Loucy (cell line): Measurements from ENCODE around the gene HEPHL1.

ENCODE experiments used
- EZH2phosphoT487 ChIP-seq: fragments of 200-600 bp; IDR thresholded peaks from 2 replicates; pipeline ENCODE4 v1.6.1; 2018; ENCODE audit warnings: antibody characterized with exemption, mild to moderate bottlenecking, moderate library complexity, borderline replicate concordance
- TF ChIP-seq, protein P1 (sequence below): fragments of 200-600 bp; sonication (generic); conservative IDR thresholded peaks from 2 replicates; pipeline ENCODE4 v1.5.1; 2014; ENCODE audit warnings: mild to moderate bottlenecking, antibody characterized with exemption, low read length

DNA sequence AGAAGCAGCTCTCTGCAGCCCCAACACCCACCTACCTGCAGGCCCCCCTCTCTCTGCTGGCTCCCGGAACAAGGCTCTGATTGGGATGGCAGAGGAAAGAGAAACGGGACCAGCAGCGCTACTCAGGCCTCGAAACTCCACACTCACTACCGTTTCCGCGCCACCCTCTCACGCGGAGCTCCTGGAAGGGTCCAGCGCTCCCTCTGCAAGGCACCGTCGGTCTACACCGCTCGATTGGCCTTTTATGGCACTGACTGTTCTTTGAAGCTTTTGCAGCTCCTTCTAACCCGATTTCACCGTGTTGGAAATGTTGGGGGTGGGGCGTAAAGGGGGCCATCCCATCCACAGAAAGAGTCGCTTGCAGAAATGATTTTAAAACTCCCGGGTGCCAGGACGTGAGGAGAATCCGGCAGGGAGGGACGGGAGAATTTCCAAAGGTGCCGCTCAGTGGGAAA lies 107.2 kb downstream of the HEPHL1 start:
- TF ChIP-seq, protein P1, sequence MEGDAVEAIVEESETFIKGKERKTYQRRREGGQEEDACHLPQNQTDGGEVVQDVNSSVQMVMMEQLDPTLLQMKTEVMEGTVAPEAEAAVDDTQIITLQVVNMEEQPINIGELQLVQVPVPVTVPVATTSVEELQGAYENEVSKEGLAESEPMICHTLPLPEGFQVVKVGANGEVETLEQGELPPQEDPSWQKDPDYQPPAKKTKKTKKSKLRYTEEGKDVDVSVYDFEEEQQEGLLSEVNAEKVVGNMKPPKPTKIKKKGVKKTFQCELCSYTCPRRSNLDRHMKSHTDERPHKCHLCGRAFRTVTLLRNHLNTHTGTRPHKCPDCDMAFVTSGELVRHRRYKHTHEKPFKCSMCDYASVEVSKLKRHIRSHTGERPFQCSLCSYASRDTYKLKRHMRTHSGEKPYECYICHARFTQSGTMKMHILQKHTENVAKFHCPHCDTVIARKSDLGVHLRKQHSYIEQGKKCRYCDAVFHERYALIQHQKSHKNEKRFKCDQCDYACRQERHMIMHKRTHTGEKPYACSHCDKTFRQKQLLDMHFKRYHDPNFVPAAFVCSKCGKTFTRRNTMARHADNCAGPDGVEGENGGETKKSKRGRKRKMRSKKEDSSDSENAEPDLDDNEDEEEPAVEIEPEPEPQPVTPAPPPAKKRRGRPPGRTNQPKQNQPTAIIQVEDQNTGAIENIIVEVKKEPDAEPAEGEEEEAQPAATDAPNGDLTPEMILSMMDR: no peak
- TF ChIP-seq EZH2phosphoT487: no peak
